Caco-2 (cell line): Measurements from ENCODE around the gene RAB9A. TPM values are rescaled to one million over a fixed set of nuclear protein-coding genes. Genes with fewer than 3 reads are reported as not detected.

Experiments used
- BruUV-seq: library from RNA; stranded (reverse); fragments of 400-500 nt; replicated peaks from 2 replicates; lab custom pipeline; 2021; lab: Mats Ljungman, UMichigan
- CTCF ChIA-PET: fragments of 300-600 bp; sonication (Branson Sonifier 250); formaldehyde crosslinking; loops from one replicate; lab custom pipeline; 2022; ENCODE audit warnings: antibody characterized with exemption; lab: Charles Lee
- POLR2A ChIA-PET: fragments of 300-600 bp; sonication (Branson Sonifier 250); formaldehyde crosslinking; loops from one replicate; lab custom pipeline; 2022; ENCODE audit warnings: antibody characterized with exemption; lab: Charles Lee
- DNase-seq, 2 experiments: peaks; one replicate each; pipeline versions ENCODE4 v3.0.0 to v3.0.0-alpha.2; 2020 to 2022
- H3K27me3 ChIP-seq: replicated peaks from 2 replicates; pipeline ENCODE4 v1.6.0; 2011; ENCODE audit warnings: low read length; ENCODE audit not compliant: control insufficient read depth, insufficient read depth
- H3K36me3 ChIP-seq: 2 replicates; pipeline ENCODE4 v1.5.1; 2011; ENCODE audit warnings: low read length; ENCODE audit not compliant: control insufficient read depth, insufficient read depth
- H3K4me1 ChIP-seq: fragments of 250-450 bp; sonication (Bioruptor Pico); 2 replicates; pipeline ENCODE4 v1.5.1; 2020; ENCODE audit warnings: mild to moderate bottlenecking
- H3K4me3 ChIP-seq: 2 replicates; pipeline ENCODE4 v1.5.1; 2011; ENCODE audit warnings: low read depth, mild to moderate bottlenecking, control low read depth, low read length
- H3K9me3 ChIP-seq: fragments of 250-450 bp; sonication (Bioruptor Pico); 2 replicates; pipeline ENCODE4 v1.5.1; 2020; ENCODE audit warnings: mild to moderate bottlenecking, moderate library complexity
- H3K27ac Mint-ChIP-seq: one replicate; pipeline ENCODE4 v1.8.0; 2022; ENCODE audit warnings: mixed read lengths; ENCODE audit not compliant: unreplicated experiment
- H3K27me3 Mint-ChIP-seq: one replicate; pipeline ENCODE4 v1.8.0; 2022; ENCODE audit warnings: mixed read lengths; ENCODE audit not compliant: insufficient read depth, unreplicated experiment
- H3K36me3 Mint-ChIP-seq: one replicate; pipeline ENCODE4 v1.8.0; 2022; ENCODE audit warnings: mild to moderate bottlenecking, mixed read lengths; ENCODE audit not compliant: insufficient read depth, unreplicated experiment
- H3K4me1 Mint-ChIP-seq: one replicate; pipeline ENCODE4 v1.8.0; 2022; ENCODE audit warnings: low read depth, mixed read lengths; ENCODE audit not compliant: unreplicated experiment
- H3K4me3 Mint-ChIP-seq: one replicate; pipeline ENCODE4 v1.8.0; 2022; ENCODE audit warnings: mild to moderate bottlenecking, moderate library complexity, mixed read lengths; ENCODE audit not compliant: unreplicated experiment
- H3K9me3 Mint-ChIP-seq: one replicate; pipeline ENCODE4 v1.8.0; 2022; ENCODE audit warnings: mixed read lengths; ENCODE audit not compliant: unreplicated experiment
- intact Hi-C: fragments of 100-400 bp; cut with micrococcal nuclease; formaldehyde crosslinking; loops from one replicate; pipeline ENCODE4 v1.10.0; 2022; ENCODE audit not compliant: unreplicated experiment
- total RNA-seq: library from RNA; stranded (reverse); gene quantifications from 2 replicates; pipeline ENCODE4 v1.2.3, GENCODE V29; 2022
- TF ChIP-seq, protein P1 (sequence below), 2 experiments: fragments of 200-600 bp in 1 of 2; IDR thresholded peaks; 1 replicate in 1 of 2; 2 replicates in 1 of 2; pipeline versions ENCODE4 v1.5.1 to v1.8.0; 2011 to 2022; ENCODE audit warnings: antibody characterized with exemption in 1 of 2, control low read depth in 1 of 2, inconsistent platforms in 1 of 2, low read depth in 1 of 2, low read length in 1 of 2, mild to moderate bottlenecking in 1 of 2, moderate library complexity in 1 of 2; ENCODE audit not compliant: insufficient read depth in 1 of 2, severe bottlenecking in 1 of 2, unreplicated experiment in 1 of 2

The RAB9A gene
- total RNA-seq, 1 experiment from 2014 or later = 22.9 TPM

DNA sequence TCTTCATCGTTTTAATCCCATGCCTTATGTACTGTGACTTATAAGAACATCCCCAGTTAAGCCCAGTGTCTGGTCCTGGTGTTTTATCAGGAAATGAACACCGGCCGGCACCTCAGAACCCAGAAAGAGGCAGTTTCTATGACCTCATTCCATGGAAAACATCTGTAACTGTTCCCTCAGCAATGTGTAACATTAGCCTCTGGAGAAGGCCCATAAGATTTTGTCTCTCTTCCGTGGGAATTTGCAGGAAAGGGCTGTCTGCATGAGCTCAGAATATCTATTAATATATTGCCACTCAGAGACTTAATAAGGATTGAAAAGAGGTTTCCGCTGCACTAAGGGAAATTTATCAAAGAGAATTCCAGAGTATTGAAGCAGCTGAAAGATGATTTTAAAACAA, 39.1 kb upstream of the RAB9A start:
- no TSS peak for BruUV-seq
- H3K27me3 Mint-ChIP-seq = no peaks in the 10 kb centered on the region
- no peak overlapping the region for H3K4me3 Mint-ChIP-seq
- H3K27ac Mint-ChIP-seq = no peak overlapping the region
- intact Hi-C loops = loop anchor here (5.0 kb wide), 2 partner anchors 128 to 678 kb away; no protein-coding TSS in a partner anchor
- Histone ChIP-seq H3K27me3 (no peaks in the 10 kb centered on the region), H3K36me3 (no peaks in the 10 kb centered on the region), H3K9me3 (no peaks in the 10 kb centered on the region), H3K4me1 (no peaks in the 10 kb centered on the region), H3K4me3 (no peak overlapping the region)
- H3K9me3 Mint-ChIP-seq = no peaks in the 10 kb centered on the region
- peaks cover 6% of the 10 kb centered on the region for H3K4me1 Mint-ChIP-seq
- no peaks in the 10 kb centered on the region for H3K36me3 Mint-ChIP-seq
- ChIA-PET CTCF (no interaction called here), POLR2A (interaction anchor here (0.6 kb wide), 1 partner anchor 19 kb away, joined by 3 read pairs; no protein-coding TSS in a partner anchor)
- TF ChIP-seq, protein P1, sequence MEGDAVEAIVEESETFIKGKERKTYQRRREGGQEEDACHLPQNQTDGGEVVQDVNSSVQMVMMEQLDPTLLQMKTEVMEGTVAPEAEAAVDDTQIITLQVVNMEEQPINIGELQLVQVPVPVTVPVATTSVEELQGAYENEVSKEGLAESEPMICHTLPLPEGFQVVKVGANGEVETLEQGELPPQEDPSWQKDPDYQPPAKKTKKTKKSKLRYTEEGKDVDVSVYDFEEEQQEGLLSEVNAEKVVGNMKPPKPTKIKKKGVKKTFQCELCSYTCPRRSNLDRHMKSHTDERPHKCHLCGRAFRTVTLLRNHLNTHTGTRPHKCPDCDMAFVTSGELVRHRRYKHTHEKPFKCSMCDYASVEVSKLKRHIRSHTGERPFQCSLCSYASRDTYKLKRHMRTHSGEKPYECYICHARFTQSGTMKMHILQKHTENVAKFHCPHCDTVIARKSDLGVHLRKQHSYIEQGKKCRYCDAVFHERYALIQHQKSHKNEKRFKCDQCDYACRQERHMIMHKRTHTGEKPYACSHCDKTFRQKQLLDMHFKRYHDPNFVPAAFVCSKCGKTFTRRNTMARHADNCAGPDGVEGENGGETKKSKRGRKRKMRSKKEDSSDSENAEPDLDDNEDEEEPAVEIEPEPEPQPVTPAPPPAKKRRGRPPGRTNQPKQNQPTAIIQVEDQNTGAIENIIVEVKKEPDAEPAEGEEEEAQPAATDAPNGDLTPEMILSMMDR (IDR thresholded peaks at IDR 0.05; ENCODE audit: insufficient read depth in 1 of 2, low read depth in 1 of 2, low read length in 1 of 2, severe bottlenecking in 1 of 2, unreplicated experiment in 1 of 2) = no peak
- DNase-seq = no peak

DNA sequence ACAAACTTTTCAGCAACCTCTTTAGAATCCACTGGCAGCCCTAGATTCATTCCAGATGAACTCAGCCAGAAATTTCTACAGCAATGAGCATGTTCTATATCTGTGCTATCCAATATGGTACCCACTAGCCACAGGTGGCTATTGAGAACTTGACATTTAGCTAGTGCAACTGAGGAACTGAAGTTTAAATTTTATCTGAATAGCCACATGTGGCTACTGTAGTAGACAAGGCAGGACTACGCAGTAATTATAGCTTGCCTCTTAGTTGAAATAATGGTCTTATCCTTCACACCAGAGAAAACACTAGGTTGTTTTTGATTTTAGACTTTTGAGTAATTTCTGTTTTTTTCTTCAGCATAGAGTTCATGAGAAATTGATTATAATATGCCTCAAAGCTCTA, 38.6 kb upstream of the RAB9A start:
- peaks cover 6% of the 10 kb centered on the region for H3K4me1 Mint-ChIP-seq
- Histone ChIP-seq H3K27me3 (no peaks in the 10 kb centered on the region), H3K4me1 (no peaks in the 10 kb centered on the region), H3K4me3 (no peak overlapping the region), H3K36me3 (no peaks in the 10 kb centered on the region), H3K9me3 (no peaks in the 10 kb centered on the region)
- H3K4me3 Mint-ChIP-seq = no peak overlapping the region
- POLR2A ChIA-PET = no interaction called here
- H3K36me3 Mint-ChIP-seq = no peaks in the 10 kb centered on the region
- no peak for DNase-seq
- no peaks in the 10 kb centered on the region for H3K9me3 Mint-ChIP-seq
- TF ChIP-seq, protein P1 (IDR thresholded peaks at IDR 0.05; ENCODE audit: insufficient read depth in 1 of 2, low read depth in 1 of 2, low read length in 1 of 2, severe bottlenecking in 1 of 2, unreplicated experiment in 1 of 2) = no peak
- CTCF ChIA-PET = no interaction called here
- intact Hi-C loops = no loop called here
- H3K27me3 Mint-ChIP-seq = no peaks in the 10 kb centered on the region
- BruUV-seq = no TSS peak
- no peak overlapping the region for H3K27ac Mint-ChIP-seq

DNA sequence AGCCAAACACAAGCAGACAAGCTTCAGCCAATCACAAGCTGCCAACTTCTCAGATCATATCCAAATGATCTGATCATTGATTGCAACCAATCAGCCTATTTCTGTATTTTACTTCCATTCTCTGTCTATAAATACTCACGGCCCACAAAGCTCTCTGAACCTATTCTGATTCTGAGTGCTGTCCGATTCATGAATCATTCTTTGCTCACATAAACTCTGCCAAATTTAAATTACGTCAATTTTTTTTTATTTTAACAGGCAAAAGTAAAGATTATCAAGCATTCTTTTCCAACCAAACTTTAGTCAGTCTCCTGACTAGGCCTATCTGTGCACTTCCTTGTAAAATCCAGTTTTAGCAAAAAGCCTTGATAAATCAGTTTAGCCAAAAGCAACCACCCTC, 37.8 kb upstream of the RAB9A start:
- no peak for DNase-seq
- Mint-ChIP-seq H3K27me3 (no peaks in the 10 kb centered on the region), H3K27ac (no peak overlapping the region), H3K9me3 (no peaks in the 10 kb centered on the region), H3K4me3 (no peak overlapping the region), H3K36me3 (no peaks in the 10 kb centered on the region), H3K4me1 (peaks cover 3% of the 10 kb centered on the region)
- CTCF ChIA-PET = no interaction called here
- BruUV-seq = no TSS peak
- Histone ChIP-seq H3K27me3 (no peaks in the 10 kb centered on the region), H3K9me3 (no peaks in the 10 kb centered on the region), H3K36me3 (no peaks in the 10 kb centered on the region), H3K4me3 (no peak overlapping the region), H3K4me1 (no peaks in the 10 kb centered on the region)
- POLR2A ChIA-PET = no interaction called here
- intact Hi-C loops = no loop called here
- TF ChIP-seq, protein P1 (IDR thresholded peaks at IDR 0.05; ENCODE audit: insufficient read depth in 1 of 2, low read depth in 1 of 2, low read length in 1 of 2, severe bottlenecking in 1 of 2, unreplicated experiment in 1 of 2) = no peak
